Fibroblast of skin of abdomen (primary cell): ENCODE data around the gene CCL5. TPM values are rescaled to one million over a fixed set of nuclear protein-coding genes. Genes with fewer than 3 reads are reported as not detected.
A peak's percentile ranks its signal among the peaks of the same experiment; 100 is the strongest.

Experiments used
- DNase-seq: peaks from one replicate; pipeline ENCODE4 v3.0.0-alpha.2; 2013
- polyA plus RNA-seq, 2 experiments: library from polyadenylated mRNA; unstranded; fragments of 120-200 nt; gene quantifications; one replicate each; pipeline ENCODE4 v1.2.1, GENCODE V29; 2013; ENCODE audit not compliant: insufficient read length in 2 of 2

Gene CCL5
- polyA plus RNA-seq (2013, experiment 1 of 2; ENCODE audit: insufficient read length), result 0.31 TPM
- not detected for polyA plus RNA-seq (2013, experiment 2 of 2; ENCODE audit: insufficient read length)

DNA sequence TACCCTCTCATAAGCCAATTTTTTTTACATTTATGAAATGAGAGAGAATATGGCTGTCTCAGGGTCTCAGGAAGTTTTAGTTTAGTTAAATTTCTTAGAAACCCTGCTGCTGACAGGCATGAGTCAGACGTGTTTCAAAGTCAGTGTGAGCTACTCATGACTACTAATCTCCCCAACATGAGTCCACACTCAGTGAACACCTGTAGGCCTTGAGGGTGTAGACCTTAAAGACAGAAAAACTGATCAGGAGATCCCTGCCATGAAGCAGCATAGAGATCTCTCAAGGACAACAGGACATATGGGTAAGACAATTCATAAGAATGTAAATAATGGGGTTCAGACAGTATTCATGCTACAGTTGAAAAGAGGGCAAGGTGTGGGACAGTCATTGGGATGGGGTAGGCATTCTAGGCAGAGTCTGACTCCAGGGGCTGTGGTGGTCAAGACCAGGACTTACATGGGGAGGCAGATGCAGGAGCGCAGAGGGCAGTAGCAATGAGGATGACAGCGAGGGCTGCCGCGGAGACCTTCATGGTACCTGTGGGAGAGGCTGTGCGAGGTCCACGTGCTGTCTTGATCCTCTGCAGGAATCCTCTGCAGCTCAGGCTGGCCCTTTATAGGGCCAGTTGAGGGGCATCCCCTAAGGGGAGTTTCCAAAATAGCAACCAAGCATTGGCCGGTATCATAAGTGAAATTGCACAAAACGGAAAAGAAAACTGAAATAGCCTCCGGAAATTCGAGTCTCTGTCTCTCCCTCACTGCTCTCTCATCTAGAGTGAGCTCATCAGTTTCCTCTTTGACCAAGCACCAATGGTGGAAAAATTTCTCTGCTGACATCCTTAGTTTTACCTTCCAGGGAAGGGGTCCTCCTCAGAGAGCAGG is at the start of gene CCL5:
Gene CCL5, minus strand, starts transcription at position 588 of the 882 bp plus-strand sequence.
- DNase-seq, result no peak

DNA sequence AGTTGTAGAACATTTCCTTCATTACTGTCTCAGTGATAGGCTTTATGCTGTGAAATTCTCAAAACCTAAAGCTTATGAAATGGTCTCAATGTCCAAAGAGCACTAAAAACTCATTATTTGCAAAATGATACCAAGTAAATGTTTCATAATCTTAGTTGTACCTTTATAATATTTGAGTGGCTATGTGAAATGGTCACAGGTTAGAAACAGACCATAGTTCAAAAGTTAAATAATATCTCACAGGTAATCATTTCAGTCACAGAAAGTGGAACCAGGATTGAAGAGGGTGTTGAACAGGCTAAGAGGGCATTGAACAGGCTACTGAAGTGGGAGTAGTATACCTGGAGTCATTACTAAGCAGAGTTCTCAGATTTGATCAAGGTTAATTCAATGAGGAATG is 47.6 kb upstream of the CCL5 start:
- no peak for DNase-seq

DNA sequence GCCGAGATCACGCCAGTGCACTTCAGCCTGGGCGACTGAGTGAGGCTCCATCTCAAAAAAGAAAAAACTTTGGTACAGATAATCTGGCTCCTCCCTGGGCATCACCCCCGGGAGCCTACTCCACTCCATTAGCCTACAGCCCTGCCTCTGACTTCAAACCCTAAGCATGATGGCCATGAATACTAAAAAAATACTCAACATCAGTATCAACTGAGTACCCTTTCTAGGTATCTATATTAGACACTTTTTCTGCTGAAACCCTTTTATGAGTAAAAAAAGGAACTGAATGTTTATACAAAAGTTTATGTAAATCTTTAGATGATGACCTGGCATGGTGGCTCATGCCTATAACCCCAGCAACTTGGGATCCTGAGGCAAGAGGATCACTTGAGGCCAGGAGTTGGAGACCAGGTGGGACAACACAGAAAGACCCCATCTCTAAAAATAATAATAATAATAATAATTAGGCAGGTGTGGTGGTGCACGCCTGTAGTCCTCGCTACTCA is 43.5 kb upstream of the CCL5 start:
- DNase-seq, result no peak

DNA sequence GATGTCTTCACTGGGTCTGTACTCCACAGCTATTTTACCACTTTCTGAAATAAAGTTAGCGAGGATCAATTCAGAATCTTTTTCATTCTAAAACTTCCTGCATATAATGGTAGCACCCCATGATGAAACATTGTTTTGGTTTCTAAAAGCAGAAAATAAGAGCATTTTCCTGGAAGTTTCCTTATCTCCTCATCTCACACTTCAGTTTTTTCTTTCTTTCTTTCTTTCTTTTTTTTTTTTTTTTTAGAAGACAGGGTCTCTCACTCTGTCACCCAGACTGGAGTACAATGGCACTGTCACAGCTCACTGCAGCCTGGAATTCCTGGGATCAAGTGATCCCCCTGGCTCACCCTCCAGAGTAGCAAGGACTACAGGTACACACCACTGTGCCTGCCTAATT is 40.1 kb upstream of the CCL5 start:
- no peak for DNase-seq

DNA sequence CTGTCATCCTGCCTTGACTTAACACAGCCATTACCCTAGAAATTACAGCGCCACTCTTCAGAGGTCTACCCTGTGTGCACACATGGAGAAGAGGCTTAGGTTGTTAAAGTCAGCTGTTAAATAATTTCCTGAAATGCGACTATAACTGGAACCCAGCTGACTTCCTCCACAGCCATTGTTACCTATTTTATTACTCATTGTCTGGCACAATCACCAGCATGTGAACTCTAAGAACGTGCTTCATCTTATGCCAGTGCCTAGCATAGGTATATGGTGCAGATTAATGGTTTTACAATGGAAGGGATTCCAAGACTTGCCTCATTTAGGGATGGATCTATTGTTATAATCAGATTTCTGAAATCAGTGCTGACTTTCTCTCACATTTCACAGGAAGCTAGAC is 38.5 kb upstream of the CCL5 start:
- no peak for DNase-seq

- DNase-seq, result no peak
Measured at GRCh38 chr17:35917519-35918213, 37.5 kb upstream of the CCL5 start.

DNA sequence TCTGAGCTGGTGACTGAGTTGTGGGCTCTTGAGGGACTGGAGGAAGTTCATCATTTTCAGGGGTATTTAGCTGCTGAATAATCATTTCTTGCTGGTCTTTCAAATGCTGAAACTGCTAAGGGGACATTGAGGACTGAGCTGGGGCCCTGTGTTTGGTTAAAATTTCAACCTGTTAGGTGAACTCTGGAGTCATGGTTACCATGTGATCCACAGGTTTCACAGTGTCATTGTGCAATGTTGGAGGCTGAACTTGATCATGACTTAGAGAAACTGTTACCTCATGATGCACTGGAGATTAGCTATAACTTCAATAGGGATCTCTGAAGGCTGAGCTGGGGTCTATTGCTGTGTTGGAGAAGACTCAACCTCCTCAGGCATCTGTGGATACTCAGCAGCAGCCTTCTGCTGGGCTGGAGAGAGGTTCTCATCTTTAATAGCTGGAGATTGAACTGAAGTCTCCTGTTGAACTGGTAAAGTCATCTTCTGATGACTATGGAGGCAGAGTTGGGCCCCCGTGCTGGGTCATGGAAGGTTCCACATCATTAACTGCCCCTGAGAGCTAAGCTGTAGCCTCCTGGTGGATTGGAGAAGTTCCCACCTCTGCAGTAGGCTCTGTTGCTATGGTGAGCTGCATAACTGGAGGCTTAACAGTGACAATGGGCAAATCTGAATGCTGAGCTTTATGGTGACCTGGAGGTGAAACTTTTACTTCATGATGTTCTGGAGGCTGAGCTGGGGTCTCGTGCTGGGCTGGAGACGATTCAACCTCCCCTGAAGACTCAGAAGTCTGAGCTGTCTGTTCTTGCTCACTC is 35.2 kb upstream of the CCL5 start:
- DNase-seq, result no peak

- DNase-seq, result no peak
Measured at GRCh38 chr17:35914354-35914753, 34.2 kb upstream of the CCL5 start.

DNA sequence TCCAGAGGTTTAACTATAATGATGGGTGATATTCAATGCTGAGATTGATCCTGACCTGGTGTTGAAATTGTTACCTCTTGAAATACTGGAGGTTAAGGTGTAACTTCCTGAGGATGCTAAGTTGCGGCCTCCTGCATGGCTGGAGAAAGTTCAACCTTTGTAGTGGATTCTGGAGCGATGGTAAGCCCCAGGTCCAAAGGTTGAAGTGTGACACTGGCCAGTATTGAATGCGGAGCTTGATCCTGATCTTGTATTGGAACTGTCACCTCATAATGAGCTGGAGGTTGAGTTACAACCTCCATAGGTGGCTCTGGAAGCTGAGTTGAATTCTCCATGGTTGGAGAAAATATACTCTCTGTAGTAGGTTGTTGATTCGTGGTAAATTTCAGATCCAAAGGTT is 33.4 kb upstream of the CCL5 start:
- DNase-seq, result no peak

DNA sequence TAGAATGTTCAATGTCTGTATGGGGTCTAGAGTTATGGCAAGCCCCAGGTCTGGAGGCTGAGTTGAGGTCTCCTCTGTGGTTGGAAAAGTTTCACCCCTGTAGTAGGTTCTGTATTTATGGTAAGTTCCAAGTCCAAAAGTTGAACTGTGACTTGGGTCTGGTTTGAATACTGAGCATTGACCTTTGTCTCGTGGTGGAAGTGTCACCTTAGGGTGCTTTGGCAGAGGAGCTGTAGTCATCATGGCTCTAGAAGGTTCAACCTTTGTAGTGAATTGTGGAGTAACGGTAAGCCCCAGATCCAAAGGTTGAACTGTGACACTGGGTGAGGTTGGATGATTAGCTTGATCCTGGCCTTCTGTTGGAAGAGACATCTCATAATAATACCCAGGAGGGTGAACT is 32.8 kb upstream of the CCL5 start:
- DNase-seq, result no peak

DNA sequence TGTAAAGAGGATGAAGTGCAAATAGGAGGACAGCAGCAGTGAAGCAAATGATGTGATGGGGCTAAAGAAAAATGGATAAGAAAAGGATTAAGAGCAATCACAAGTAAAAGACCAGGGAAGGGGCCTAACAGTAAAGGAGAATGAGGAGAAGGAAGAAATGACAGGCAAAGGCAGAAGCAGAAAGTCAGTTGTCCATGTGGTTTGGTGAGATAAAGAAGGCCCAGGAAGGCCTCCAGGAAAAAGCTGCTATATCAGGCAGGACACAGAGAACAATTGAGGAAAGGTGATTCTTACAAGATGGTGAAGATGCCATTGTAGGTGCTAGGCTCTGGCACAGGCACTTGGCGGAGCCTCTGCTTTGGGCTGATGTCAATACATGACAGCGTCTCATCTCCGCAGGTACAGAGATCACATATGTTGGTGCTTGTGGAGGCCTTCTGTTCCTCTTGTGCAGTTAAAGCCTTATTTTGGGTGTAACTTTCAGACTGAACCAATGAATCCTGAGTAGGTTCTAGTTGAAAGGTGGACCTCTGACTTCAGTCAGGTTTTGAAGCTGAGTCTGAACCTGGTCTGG is 32.3 kb upstream of the CCL5 start:
- no peak for DNase-seq

- DNase-seq, result no peak
Measured at GRCh38 chr17:35909408-35909807, 29.2 kb upstream of the CCL5 start.

GRCh38 chr17:35907691-35908090 is 27.5 kb upstream of the CCL5 start:
- DNase-seq, result no peak

- no peak for DNase-seq
Measured at GRCh38 chr17:35906926-35907637, 26.9 kb upstream of the CCL5 start.

DNA sequence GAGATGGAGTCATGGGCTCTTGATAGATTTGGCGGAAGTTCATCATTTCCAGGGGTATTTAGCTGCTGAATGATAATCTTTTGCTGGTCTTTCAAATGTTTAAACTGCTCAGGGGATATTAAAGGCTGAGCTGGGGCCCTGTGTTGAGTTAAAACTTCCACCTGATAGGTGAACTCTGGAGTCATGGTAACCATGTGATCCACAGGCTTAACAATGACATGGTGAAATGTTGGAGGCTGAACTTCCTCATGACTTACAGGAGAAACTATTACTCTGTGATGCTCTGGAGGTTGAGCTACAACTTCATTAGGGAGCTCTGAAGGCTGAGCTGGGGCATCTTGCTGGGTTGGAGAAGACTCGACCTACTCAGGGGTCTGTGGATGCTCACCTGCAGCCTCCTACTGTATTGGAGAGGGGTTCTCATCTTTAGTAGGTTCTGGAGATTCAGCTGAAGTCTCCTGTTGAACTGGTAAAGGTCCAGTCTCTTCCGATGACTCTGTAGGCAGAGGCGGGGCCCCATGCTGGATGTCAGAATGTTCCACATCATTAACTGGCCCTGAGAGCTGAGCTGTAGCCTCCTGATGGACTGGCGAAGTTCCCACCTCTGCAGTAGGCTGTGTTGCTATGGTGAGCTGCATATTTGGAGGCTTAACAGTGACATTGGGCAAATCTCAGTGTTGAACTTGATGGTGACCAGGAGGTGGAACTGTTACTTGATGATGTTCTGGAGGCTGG is 26.2 kb upstream of the CCL5 start:
- DNase-seq, result no peak

DNA sequence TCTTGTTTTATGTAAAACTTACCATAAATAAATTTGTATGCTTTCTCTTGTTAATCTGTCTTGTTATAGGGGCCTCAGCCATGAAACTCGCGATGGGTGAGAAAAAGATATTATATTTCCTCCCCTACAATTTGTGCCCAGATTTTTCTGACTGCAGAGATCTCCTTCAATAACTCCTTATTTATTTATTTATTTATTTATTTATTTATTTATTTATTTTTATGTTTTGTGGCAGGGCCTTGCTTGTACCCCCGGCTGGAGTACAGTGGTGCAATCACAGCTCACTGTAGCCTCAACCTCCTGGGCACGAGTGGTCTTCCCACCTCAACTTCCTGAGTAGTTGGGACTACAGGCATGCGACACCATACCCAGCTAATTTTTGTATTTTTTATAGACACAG is 23.3 kb upstream of the CCL5 start:
- no peak for DNase-seq

DNA sequence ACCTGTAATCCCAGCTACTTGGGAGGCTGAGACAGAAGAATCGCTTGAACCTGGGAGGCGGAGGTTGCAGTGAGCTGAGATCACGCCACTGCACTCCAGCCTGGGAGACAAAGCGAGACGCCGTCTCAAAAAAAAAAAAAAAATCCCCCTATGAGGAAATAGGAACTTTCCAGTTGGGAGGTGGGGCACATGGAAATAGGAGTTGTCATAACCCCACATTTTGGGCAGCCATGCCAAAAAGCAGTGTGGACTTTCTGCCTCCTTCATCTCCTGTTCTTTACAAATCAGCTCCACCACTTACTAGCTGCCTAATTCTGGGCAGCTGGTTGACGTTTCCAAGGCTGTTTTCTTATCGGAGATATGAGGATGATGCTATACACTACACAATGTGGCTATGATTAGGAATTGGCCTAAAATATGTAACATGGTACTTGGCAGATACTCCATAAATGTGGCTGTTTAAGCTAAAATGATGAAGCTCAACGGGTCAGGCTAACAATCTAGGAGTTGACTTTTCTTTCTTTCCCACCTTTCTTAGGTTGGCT is 21.5 kb upstream of the CCL5 start:
- DNase-seq, result peak; percentile 16

GRCh38 chr17:35900708-35901480 is 20.7 kb upstream of the CCL5 start:
- peak; percentile 28 for DNase-seq

DNA sequence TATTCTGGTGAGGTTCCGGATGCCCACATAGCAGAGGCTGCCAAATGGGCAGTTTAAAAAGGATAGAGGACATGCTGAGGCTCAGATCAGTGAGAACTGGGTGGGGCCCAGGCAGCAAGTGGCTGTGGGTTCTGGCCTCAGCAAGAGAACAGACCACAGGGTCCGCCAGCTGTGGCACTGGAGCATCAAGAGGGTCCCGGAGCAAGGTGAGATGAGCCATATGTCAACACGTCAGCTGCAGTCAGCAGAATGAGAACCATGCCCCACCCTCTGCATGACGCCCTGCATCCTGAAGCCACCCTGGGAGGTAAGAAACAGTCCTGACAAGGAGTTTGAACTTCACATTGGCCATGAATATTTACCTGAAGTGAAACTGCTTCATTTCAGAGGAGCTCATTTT is 20.1 kb upstream of the CCL5 start:
- no peak for DNase-seq
